ENCODE measurements around the gene PRKN.

- no peak for TF ChIP-seq CTCF (IDR thresholded peaks at IDR 0.05; ENCODE audit: low read depth, low read length)
- no peak for TF ChIP-seq EZH2phosphoT487 (IDR thresholded peaks at IDR 0.05; ENCODE audit: low read depth)
Measured at GRCh38 chr6:162538643-162539064, 188.9 kb downstream of the PRKN start.

Data from OCI-LY3 (cell line).